ENCODE data around the gene NFATC2. TPM values are rescaled to one million over a fixed set of nuclear protein-coding genes. Genes with fewer than 3 reads are reported as not detected.

Gene NFATC2
- total RNA-seq, 1 donor from 2014 or later = 4.2 TPM

DNA sequence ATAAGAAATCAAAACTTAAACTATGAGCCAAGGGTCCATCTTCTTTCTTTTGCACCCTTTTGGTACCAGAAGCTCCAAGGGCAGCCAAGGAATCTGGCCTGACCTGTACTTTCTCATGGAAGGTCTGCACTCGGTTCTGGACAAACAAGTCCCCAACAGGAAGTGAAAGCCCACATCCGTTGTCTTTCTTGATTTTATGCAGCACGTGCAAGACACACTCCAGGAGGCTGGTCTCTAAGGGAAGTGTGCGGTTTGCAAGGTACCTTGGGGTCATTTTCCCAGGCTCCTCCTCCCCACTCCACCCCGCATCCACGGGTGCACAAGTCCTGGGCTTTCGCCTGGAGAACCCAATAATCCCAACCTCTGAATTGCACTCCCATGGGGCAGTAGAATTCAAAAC lies 101.9 kb downstream of the NFATC2 start:
- intact Hi-C loops (cut with micrococcal nuclease) = no loop called here
- Histone ChIP-seq H3K36me3 (no peaks in the 10 kb centered on the region), H3K27me3 (ENCODE audit: low read depth) (no peaks in the 10 kb centered on the region), H3K4me3 (no peak overlapping the region), H3K27ac (replicated peaks) (no peak overlapping the region), H3K4me1 (no peaks in the 10 kb centered on the region), H3K9me3 (replicated peaks) (no peaks in the 10 kb centered on the region)
- TF ChIP-seq, protein P1, sequence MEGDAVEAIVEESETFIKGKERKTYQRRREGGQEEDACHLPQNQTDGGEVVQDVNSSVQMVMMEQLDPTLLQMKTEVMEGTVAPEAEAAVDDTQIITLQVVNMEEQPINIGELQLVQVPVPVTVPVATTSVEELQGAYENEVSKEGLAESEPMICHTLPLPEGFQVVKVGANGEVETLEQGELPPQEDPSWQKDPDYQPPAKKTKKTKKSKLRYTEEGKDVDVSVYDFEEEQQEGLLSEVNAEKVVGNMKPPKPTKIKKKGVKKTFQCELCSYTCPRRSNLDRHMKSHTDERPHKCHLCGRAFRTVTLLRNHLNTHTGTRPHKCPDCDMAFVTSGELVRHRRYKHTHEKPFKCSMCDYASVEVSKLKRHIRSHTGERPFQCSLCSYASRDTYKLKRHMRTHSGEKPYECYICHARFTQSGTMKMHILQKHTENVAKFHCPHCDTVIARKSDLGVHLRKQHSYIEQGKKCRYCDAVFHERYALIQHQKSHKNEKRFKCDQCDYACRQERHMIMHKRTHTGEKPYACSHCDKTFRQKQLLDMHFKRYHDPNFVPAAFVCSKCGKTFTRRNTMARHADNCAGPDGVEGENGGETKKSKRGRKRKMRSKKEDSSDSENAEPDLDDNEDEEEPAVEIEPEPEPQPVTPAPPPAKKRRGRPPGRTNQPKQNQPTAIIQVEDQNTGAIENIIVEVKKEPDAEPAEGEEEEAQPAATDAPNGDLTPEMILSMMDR (IDR thresholded peaks at IDR 0.05; ENCODE audit: borderline replicate concordance) = no peak
- DNase-seq = no peak

DNA sequence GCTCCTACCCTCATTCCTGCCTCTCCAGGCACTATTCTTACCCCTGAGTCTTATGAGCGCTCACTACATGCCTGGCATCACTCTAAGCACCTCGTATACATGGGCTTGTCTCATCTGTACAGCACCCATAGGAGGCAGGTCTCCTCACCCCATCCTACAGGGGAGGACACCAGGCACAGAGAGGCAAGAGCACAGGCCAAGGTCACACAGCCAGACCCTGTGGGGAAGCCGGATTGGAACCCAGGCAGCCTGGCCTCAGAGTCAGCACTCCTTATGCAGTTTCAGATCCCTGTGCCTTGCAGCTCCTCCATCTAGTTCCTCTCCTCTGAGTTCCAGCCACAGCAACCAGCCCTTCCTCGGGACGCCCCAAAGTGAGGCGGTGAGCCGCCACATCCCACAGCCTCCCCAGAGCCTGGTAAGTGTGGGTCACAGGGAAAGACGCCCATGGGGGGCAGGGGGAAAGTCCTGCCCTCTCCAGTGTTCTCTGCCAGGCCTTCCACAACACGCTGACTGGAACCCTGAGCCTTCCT lies 103.3 kb downstream of the NFATC2 start:
- H3K27me3 ChIP-seq (ENCODE audit: low read depth) = no peaks in the 10 kb centered on the region
- DNase-seq = no peak
- no peak overlapping the region for H3K27ac ChIP-seq (replicated peaks)
- no peaks in the 10 kb centered on the region for H3K9me3 ChIP-seq (replicated peaks)
- intact Hi-C loops (cut with micrococcal nuclease) = no loop called here
- H3K4me3 ChIP-seq = no peak overlapping the region
- peaks cover 10% of the 10 kb centered on the region for H3K36me3 ChIP-seq
- TF ChIP-seq, protein P1 (IDR thresholded peaks at IDR 0.05; ENCODE audit: borderline replicate concordance) = no peak
- H3K4me1 ChIP-seq = no peaks in the 10 kb centered on the region

DNA sequence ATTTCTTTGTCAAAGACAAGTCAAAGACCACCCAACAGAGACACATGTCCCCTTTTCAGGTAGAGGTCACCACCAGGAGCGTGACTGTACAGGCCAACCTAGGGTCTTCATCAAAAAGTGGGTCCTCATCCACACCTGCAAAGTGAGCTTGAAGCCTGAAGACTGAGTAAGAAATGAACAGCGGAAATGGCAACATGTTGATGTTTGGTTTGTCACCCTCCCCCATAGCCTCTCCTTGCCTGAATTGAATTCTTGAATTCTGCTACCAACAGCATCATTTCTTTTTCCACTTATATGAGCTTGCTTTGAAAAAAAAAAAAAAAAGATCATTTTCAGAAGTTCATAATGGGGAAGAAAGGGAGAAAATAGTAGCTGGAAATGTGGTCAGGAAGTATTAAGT lies 104.4 kb downstream of the NFATC2 start:
- Histone ChIP-seq H3K9me3 (replicated peaks) (no peaks in the 10 kb centered on the region), H3K4me1 (no peaks in the 10 kb centered on the region), H3K36me3 (peaks cover 10% of the 10 kb centered on the region), H3K27me3 (ENCODE audit: low read depth) (no peaks in the 10 kb centered on the region), H3K4me3 (no peak overlapping the region), H3K27ac (replicated peaks) (no peak overlapping the region)
- DNase-seq = no peak
- TF ChIP-seq, protein P1 (IDR thresholded peaks at IDR 0.05; ENCODE audit: borderline replicate concordance) = no peak
- intact Hi-C loops (cut with micrococcal nuclease) = no loop called here

DNA sequence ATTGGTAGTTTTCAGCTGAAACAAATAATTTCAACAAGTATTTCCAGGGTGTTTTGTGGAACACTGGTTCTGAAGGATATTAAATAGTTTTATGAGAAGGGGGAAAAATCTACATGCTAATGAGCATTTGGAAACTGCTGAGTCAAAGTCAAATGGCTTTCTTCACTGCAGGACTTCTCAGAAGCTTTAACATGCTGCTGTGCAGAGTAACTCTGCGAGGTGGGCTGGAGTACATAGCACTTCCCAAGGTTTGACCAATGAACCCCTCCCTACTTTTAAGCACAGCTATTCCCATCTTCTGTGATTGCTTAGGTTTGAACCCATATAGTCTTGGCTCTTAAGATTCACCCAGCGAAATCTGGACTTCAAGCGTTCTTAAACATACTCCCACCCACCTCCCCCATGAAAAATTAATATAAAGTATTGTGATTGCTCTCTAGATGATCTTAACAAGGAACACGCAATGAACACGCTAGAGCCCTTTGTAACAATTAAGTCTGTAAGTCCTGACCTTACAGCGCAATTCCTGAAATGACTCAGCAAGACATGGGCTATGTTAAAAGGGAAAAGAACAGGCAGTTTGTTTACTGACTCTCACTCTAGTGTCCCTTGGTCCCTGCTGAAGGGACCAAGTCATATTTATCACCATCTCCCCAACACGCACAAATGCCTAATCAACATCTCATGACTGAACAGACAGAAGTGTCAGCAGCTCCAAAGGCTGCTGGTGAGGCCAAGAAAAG lies 105.2 kb downstream of the NFATC2 start:
- H3K36me3 ChIP-seq = peaks cover 10% of the 10 kb centered on the region
- no peak overlapping the region for H3K4me3 ChIP-seq
- no peaks in the 10 kb centered on the region for H3K9me3 ChIP-seq (replicated peaks)
- no peak overlapping the region for H3K27ac ChIP-seq (replicated peaks)
- no peaks in the 10 kb centered on the region for H3K4me1 ChIP-seq
- intact Hi-C loops (cut with micrococcal nuclease) = no loop called here
- H3K27me3 ChIP-seq (ENCODE audit: low read depth) = no peaks in the 10 kb centered on the region
- no peak for DNase-seq
- TF ChIP-seq, protein P1 (IDR thresholded peaks at IDR 0.05; ENCODE audit: borderline replicate concordance) = no peak

DNA sequence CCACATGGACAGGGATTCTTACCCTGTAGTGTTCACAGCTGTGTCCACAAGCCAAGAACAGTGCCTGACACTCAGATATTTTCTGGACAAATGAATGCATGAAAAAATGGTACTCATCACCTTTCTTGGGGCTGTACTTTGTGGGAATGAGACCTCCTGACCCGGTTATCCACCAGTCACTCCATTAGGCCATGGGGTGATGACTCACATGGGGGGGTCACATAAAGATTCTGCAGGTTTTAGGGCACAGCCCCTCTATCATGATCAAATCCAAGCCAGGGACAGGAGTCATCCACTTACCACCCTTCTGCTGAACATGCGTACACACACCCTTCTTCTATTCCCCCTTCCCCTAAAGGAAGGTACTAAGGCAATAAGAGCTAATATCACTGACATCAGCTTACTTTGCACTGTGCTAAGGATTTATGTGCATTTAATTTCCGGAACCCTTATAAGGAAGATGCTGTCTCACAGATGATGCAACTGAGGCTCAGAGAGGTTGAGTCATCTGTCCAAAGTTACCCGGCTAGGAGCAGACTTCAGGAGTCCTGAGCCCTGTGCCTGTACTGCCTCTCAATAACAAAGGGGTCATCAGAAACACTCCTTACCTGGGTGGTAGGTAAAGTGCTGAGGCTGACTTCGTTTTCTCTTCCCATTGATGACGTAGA lies 107.8 kb downstream of the NFATC2 start:
- no peaks in the 10 kb centered on the region for H3K9me3 ChIP-seq (replicated peaks)
- TF ChIP-seq, protein P1 (IDR thresholded peaks at IDR 0.05; ENCODE audit: borderline replicate concordance) = no peak
- H3K4me3 ChIP-seq = no peak overlapping the region
- H3K4me1 ChIP-seq = peaks cover 11% of the 10 kb centered on the region
- peaks cover 10% of the 10 kb centered on the region for H3K36me3 ChIP-seq
- intact Hi-C loops (cut with micrococcal nuclease) = no loop called here
- DNase-seq = no peak
- H3K27ac ChIP-seq (replicated peaks) = no peak overlapping the region
- no peaks in the 10 kb centered on the region for H3K27me3 ChIP-seq (ENCODE audit: low read depth)
